Measurements from ENCODE around the gene RAB3B. TPM values are rescaled to one million over a fixed set of nuclear protein-coding genes. Genes with fewer than 3 reads are reported as not detected.
"Not testable (repeated sequence)": the region's sequence is repeated elsewhere in the genome, so short reads cannot be mapped to it uniquely, and the experiment has no call there.

RAB3B gene
- polyA plus RNA-seq, 2 donors: under 0.01 to 0.02 TPM

- H3K9me3 ChIP-seq (ENCODE audit: control insufficient read depth in 2 of 2, insufficient read depth in 1 of 2, low read depth in 1 of 2, low read length in 1 of 2); H3K27ac ChIP-seq (ENCODE audit: low read depth in 2 of 2, low read length in 1 of 2); H3K4me3 ChIP-seq (ENCODE audit: low read depth in 1 of 2, low read length in 2 of 2); H3K4me1 ChIP-seq (ENCODE audit: control insufficient read depth in 2 of 2, insufficient read depth in 2 of 2, low read length in 1 of 2); H3K27me3 ChIP-seq (ENCODE audit: control insufficient read depth in 1 of 2, insufficient read depth in 2 of 2, low read length in 2 of 2); H3K36me3 ChIP-seq (ENCODE audit: control insufficient read depth in 2 of 2, insufficient read depth in 2 of 2, low read length in 1 of 2): not testable (repeated sequence)
- WGBS, 2 donors: 64 to 70% methylated on average over 2 of the region's 2 CpGs
Measured at GRCh38 chr1:51894748-51895147, 95.8 kb downstream of the RAB3B start.

DNA sequence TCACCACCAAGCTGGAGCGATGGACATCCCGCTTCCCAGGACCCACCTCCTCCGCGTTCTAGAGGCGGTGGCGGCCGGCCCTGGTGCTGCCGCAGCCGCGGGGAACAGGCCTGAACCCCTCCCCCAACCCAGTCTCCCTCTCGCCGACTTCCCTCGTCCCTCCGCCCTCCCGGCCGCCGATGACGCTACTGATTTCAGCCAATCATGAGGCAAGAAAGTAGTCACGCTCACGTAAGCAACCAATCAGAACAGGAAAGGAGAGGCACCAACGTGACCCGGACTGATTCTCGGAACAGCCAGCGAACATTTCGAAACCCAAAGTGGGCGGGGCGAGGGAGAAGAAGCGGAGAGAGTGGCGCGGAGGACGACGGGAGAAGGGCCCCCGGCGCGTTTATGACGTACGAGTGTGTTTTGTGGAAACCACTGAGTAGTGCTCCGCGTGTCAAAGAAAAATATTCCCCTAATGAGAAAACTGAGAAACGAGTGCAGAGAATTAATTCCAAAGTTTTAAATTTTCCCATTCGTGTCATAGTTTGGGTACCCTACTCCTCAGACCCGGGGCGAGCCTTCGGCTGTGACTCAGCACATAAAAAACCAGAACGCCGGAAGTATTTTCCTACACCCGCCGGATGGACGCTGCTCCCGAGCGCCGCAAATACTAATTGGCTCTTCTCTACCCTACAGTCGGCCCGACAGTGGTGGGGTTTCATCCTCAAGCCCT lies 111.7 kb downstream of the RAB3B start, which contains the start of gene NRDC:
Gene NRDC, minus strand, starts transcription at position 112 of the 721 bp plus-strand sequence. CDS start 112 bp downstream, outside the sequence.
- Histone ChIP-seq H3K9me3 (ENCODE audit: control insufficient read depth in 2 of 2, insufficient read depth in 1 of 2, low read depth in 1 of 2, low read length in 1 of 2) (no peaks in the 10 kb centered on the region), H3K36me3 (ENCODE audit: control insufficient read depth in 2 of 2, insufficient read depth in 2 of 2, low read length in 1 of 2) (no peaks in the 10 kb centered on the region), H3K4me1 (ENCODE audit: control insufficient read depth in 2 of 2, insufficient read depth in 2 of 2, low read length in 1 of 2) (peaks cover 0 to 6% of the 10 kb centered on the region in 2 donors), H3K4me3 (ENCODE audit: low read depth in 1 of 2, low read length in 2 of 2) (peak within 1 kb of the TSS; percentile 75 to 90), H3K27ac (ENCODE audit: low read depth in 2 of 2, low read length in 1 of 2) (peak within 1 kb of the TSS; percentile 97 to 98), H3K27me3 (ENCODE audit: control insufficient read depth in 1 of 2, insufficient read depth in 2 of 2, low read length in 2 of 2) (no peaks in the 10 kb centered on the region)
- 0% methylated on average over 54 of the region's 54 CpGs for WGBS, 2 donors

DNA sequence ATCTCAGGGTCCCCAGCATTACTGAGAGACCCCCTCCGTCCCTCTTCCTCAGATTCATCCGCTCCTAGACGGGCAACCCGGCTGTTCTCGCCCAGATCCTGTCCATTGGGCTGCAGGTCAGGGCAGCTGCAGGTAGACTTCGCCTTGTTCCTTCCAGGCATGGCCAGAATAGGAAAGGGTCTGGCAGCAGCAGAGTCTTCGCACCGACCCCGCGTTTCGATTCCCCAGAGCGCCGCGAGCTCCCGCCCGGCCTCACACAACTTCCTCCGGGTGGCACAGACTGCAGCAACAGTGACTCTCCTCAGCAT lies 112.2 kb downstream of the RAB3B start:
- Histone ChIP-seq H3K27me3 (ENCODE audit: control insufficient read depth in 1 of 2, insufficient read depth in 2 of 2, low read length in 2 of 2) (no peaks in the 10 kb centered on the region), H3K27ac (ENCODE audit: low read depth in 2 of 2, low read length in 1 of 2) (peak overlapping the region; percentile 97 to 98), H3K4me1 (ENCODE audit: control insufficient read depth in 2 of 2, insufficient read depth in 2 of 2, low read length in 1 of 2) (peaks cover 0 to 6% of the 10 kb centered on the region in 2 donors), H3K9me3 (ENCODE audit: control insufficient read depth in 2 of 2, insufficient read depth in 1 of 2, low read depth in 1 of 2, low read length in 1 of 2) (no peaks in the 10 kb centered on the region), H3K36me3 (ENCODE audit: control insufficient read depth in 2 of 2, insufficient read depth in 2 of 2, low read length in 1 of 2) (no peaks in the 10 kb centered on the region), H3K4me3 (ENCODE audit: low read depth in 1 of 2, low read length in 2 of 2) (peak overlapping the region; percentile 73 to 90)
- WGBS, 2 donors: 0% methylated on average over 17 of the region's 17 CpGs

DNA sequence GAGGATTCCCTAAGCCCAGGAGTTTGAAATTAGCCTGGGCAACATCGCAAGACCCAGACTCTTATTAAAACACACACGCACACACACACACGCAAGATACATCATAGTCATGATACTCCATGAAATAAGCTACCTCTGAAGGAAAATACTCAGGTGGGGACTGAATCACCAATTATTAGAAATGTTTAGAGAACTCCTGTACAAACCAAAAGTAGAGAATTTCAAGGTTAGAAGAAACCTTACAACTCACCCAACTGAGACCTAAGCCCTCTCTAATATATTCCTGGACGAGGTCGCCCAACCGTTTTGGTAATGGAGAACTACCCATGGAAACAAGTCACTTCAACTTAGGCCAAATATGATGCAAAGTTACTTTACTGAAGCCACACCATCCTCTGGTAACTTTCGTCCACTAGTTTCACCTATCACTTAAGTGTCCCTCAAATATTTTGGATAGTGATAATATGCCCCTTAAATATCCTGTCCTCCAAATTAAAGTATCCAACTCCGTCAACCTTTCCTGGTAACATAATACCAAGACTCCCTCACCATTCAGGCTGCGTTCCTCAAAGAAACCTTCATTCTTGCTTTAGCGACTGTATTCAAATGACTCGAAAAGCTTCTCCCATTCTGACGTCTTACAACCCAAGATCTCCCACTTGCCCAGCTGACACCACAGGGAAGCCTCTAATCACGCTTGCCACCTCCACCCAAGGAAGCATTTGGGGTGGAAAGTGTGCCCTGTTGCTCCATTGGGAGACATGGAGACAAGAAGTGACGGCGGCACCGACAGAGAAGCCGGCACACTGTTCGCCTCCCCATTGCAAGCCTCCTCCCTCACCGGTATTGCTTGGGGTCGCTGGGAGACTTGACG lies 112.8 kb downstream of the RAB3B start:
- Histone ChIP-seq H3K36me3 (ENCODE audit: control insufficient read depth in 2 of 2, insufficient read depth in 2 of 2, low read length in 1 of 2) (no peaks in the 10 kb centered on the region), H3K4me3 (ENCODE audit: low read depth in 1 of 2, low read length in 2 of 2) (peak overlapping the region; percentile 73 to 90), H3K9me3 (ENCODE audit: control insufficient read depth in 2 of 2, insufficient read depth in 1 of 2, low read depth in 1 of 2, low read length in 1 of 2) (no peaks in the 10 kb centered on the region), H3K4me1 (ENCODE audit: control insufficient read depth in 2 of 2, insufficient read depth in 2 of 2, low read length in 1 of 2) (peaks cover 0 to 6% of the 10 kb centered on the region in 2 donors), H3K27me3 (ENCODE audit: control insufficient read depth in 1 of 2, insufficient read depth in 2 of 2, low read length in 2 of 2) (no peaks in the 10 kb centered on the region), H3K27ac (ENCODE audit: low read depth in 2 of 2, low read length in 1 of 2) (peak overlapping the region; percentile 97 to 98)
- 12 to 13% methylated on average over 21 of the region's 21 CpGs for WGBS, 2 donors

- no peaks in the 10 kb centered on the region for H3K36me3 ChIP-seq (ENCODE audit: control insufficient read depth in 2 of 2, insufficient read depth in 2 of 2, low read length in 1 of 2)
- no peak overlapping the region for H3K27ac ChIP-seq (ENCODE audit: low read depth in 2 of 2, low read length in 1 of 2)
- H3K9me3 ChIP-seq (ENCODE audit: control insufficient read depth in 2 of 2, insufficient read depth in 1 of 2, low read depth in 1 of 2, low read length in 1 of 2): no peaks in the 10 kb centered on the region
- peaks cover 0 to 6% of the 10 kb centered on the region in 2 donors for H3K4me1 ChIP-seq (ENCODE audit: control insufficient read depth in 2 of 2, insufficient read depth in 2 of 2, low read length in 1 of 2)
- H3K27me3 ChIP-seq (ENCODE audit: control insufficient read depth in 1 of 2, insufficient read depth in 2 of 2, low read length in 2 of 2): no peaks in the 10 kb centered on the region
- no peak overlapping the region for H3K4me3 ChIP-seq (ENCODE audit: low read depth in 1 of 2, low read length in 2 of 2)
Measured at GRCh38 chr1:51875836-51876235, 114.7 kb downstream of the RAB3B start.

- peaks cover 0 to 6% of the 10 kb centered on the region in 2 donors for H3K4me1 ChIP-seq (ENCODE audit: control insufficient read depth in 2 of 2, insufficient read depth in 2 of 2, low read length in 1 of 2)
- H3K36me3 ChIP-seq (ENCODE audit: control insufficient read depth in 2 of 2, insufficient read depth in 2 of 2, low read length in 1 of 2): no peaks in the 10 kb centered on the region
- H3K9me3 ChIP-seq (ENCODE audit: control insufficient read depth in 2 of 2, insufficient read depth in 1 of 2, low read depth in 1 of 2, low read length in 1 of 2): no peaks in the 10 kb centered on the region
- 71 to 76% methylated on average over 6 of the region's 6 CpGs for WGBS, 2 donors
- H3K4me3 ChIP-seq (ENCODE audit: low read depth in 1 of 2, low read length in 2 of 2): no peak overlapping the region
- H3K27ac ChIP-seq (ENCODE audit: low read depth in 2 of 2, low read length in 1 of 2): no peak overlapping the region
- no peaks in the 10 kb centered on the region for H3K27me3 ChIP-seq (ENCODE audit: control insufficient read depth in 1 of 2, insufficient read depth in 2 of 2, low read length in 2 of 2)
Measured at GRCh38 chr1:51875291-51875772, 115.2 kb downstream of the RAB3B start.

- not testable (repeated sequence) for H3K27me3 ChIP-seq (ENCODE audit: control insufficient read depth in 1 of 2, insufficient read depth in 2 of 2, low read length in 2 of 2); H3K4me1 ChIP-seq (ENCODE audit: control insufficient read depth in 2 of 2, insufficient read depth in 2 of 2, low read length in 1 of 2); H3K4me3 ChIP-seq (ENCODE audit: low read depth in 1 of 2, low read length in 2 of 2); H3K9me3 ChIP-seq (ENCODE audit: control insufficient read depth in 2 of 2, insufficient read depth in 1 of 2, low read depth in 1 of 2, low read length in 1 of 2); H3K36me3 ChIP-seq (ENCODE audit: control insufficient read depth in 2 of 2, insufficient read depth in 2 of 2, low read length in 1 of 2); H3K27ac ChIP-seq (ENCODE audit: low read depth in 2 of 2, low read length in 1 of 2)
- WGBS, 2 donors: 95 to 100% methylated on average over 1 of the region's 1 CpG
Measured at GRCh38 chr1:51873270-51873669, 117.2 kb downstream of the RAB3B start.

- peaks cover 0 to 8% of the 10 kb centered on the region in 2 donors for H3K4me1 ChIP-seq (ENCODE audit: control insufficient read depth in 2 of 2, insufficient read depth in 2 of 2, low read length in 1 of 2)
Measured at GRCh38 chr1:51871351-51871975, 119.0 kb downstream of the RAB3B start.

DNA sequence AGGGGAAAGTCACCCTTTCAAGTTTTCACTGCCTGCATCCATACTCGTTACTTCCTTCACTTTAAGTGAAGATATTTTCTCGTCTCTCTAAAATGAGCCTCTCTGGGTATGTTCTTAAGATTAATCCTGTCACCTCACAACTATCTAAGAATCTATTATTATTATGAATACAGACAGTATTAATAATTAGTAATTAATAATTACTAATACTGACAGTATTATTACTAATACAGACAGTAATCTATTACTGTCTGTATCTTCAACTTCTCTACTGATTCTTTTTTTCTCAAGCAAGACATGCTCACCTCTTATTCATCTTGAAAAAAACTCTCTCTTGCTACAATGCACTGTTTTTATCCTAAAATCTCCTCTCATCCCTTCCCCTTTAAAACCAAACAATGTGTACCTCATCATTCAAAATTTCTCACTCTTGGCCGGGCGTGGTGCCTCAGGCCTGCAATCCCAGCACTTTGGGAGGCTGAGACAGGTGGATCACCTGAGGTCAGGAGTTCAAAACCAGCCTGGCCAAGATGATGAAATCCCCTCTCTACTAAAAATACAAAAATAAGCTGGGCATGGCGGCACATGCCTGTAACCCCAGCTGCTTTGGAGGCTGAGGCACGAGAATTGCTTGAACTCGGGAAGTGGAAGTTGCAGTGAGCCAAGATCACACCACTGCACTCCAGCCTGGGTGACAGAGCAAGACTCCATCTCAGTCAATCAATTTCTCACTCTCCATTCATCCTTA lies 119.7 kb downstream of the RAB3B start:
- H3K27me3 ChIP-seq (ENCODE audit: control insufficient read depth in 1 of 2, insufficient read depth in 2 of 2, low read length in 2 of 2): no peaks in the 10 kb centered on the region
- H3K4me3 ChIP-seq (ENCODE audit: low read depth in 1 of 2, low read length in 2 of 2): no peak overlapping the region
- 74 to 81% methylated on average over 7 of the region's 7 CpGs for WGBS, 2 donors
- no peaks in the 10 kb centered on the region for H3K36me3 ChIP-seq (ENCODE audit: control insufficient read depth in 2 of 2, insufficient read depth in 2 of 2, low read length in 1 of 2)
- H3K4me1 ChIP-seq (ENCODE audit: control insufficient read depth in 2 of 2, insufficient read depth in 2 of 2, low read length in 1 of 2): peaks cover 0 to 8% of the 10 kb centered on the region in 2 donors
- no peaks in the 10 kb centered on the region for H3K9me3 ChIP-seq (ENCODE audit: control insufficient read depth in 2 of 2, insufficient read depth in 1 of 2, low read depth in 1 of 2, low read length in 1 of 2)
- no peak overlapping the region for H3K27ac ChIP-seq (ENCODE audit: low read depth in 2 of 2, low read length in 1 of 2)

More at GRCh38 chr1:51871351-51871975, 119.0 kb downstream of the RAB3B start:
- H3K27me3 ChIP-seq (ENCODE audit: control insufficient read depth in 1 of 2, insufficient read depth in 2 of 2, low read length in 2 of 2): no peaks in the 10 kb centered on the region
- H3K36me3 ChIP-seq (ENCODE audit: control insufficient read depth in 2 of 2, insufficient read depth in 2 of 2, low read length in 1 of 2): no peaks in the 10 kb centered on the region
- H3K27ac ChIP-seq (ENCODE audit: low read depth in 2 of 2, low read length in 1 of 2): no peak overlapping the region
- H3K9me3 ChIP-seq (ENCODE audit: control insufficient read depth in 2 of 2, insufficient read depth in 1 of 2, low read depth in 1 of 2, low read length in 1 of 2): no peaks in the 10 kb centered on the region
- 88 to 93% methylated on average over 6 of the region's 6 CpGs for WGBS, 2 donors
- no peak overlapping the region for H3K4me3 ChIP-seq (ENCODE audit: low read depth in 1 of 2, low read length in 2 of 2)

All from esophagus (tissue), 2 donors.